ENCODE measurements around the gene GLRX5. TPM values are rescaled to one million over a fixed set of nuclear protein-coding genes. Genes with fewer than 3 reads are reported as not detected.

The GLRX5 gene
- total RNA-seq, 1 experiment from 2014 or later: 60.1 TPM

DNA sequence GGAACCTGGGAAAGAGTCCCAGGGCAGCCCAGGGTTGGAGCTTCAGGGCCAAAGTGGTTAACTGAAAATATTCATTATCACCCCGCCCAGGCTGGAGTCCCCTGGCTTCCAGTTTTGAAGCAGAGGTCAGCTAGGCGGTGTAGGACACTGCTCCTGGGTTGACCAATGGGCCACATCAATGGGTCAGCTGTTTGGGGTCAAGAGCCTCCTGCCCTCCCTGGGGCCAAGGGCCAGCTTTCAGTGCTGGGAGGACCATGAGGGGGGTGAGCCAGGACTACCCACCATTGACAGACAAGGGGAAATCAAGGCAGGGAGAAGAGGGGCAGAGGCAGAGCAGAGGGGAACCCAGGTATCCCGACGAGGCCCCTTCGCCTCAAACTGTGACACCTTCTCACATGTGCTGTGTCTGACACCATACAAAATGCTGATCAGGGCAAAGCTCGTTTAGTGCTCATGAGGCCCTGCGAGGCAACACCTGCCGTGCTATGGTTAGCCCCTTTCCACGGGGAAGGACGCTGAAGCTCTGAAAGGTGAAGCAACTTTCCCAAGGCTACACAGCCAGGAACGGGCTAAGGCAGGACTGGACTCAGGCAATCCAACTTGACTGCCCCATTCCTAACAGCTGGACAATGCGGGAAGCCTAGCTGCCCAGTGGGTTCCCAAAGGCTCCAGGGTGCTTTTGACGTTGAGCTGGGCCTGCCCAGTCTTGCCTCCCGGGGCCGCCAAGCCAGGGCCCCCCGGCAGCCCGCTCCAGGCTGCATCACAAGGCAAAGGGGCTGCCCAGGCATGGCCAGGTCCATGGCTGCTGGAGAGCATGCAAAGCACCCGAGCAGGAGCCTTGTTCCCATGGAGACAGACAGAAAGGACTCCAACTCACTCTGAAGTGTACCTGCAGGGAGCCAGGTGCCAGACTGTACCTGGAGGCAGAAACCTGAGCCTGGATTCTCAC, 20.4 kb upstream of the GLRX5 start:
- H3K9me3 ChIP-seq (ENCODE audit: control insufficient read depth in 1 of 2, insufficient read depth in 1 of 2, low read depth in 1 of 2, low read length in 2 of 2): no peaks in the 10 kb centered on the region
- H3K27ac ChIP-seq (ENCODE audit: low read depth, low read length): no peak overlapping the region
- ChIA-PET POLR2A (no interaction called here), CTCF (interaction anchor here (1.2 to 3.3 kb wide), 3 partner anchors 10 to 72 kb away, joined by 3 to 15 read pairs (median 3); no protein-coding TSS in a partner anchor), RAD21 (ENCODE audit: low non-redundant PET in 1 of 2, low total read pairs in 2 of 2, uncharacterized antibody in 2 of 2, unreplicated experiment in 2 of 2) (no interaction called here)
- no peaks in the 10 kb centered on the region for H3K27me3 ChIP-seq (ENCODE audit: insufficient read depth, low read length)
- TF ChIP-seq EZH2phosphoT487 (IDR thresholded peaks at IDR 0.05; ENCODE audit: borderline replicate concordance) (no peak), FOSL1 (IDR thresholded peaks at IDR 0.05; ENCODE audit: low read depth) (no peak)
- BruUV-seq (replicated peaks): no TSS peak
- H2AFZ ChIP-seq (ENCODE audit: low read depth, low read length, poor library complexity, severe bottlenecking): no peak overlapping the region
- no peak for DNase-seq (ENCODE audit: low read depth, low spot score)
- H3K79me2 ChIP-seq (ENCODE audit: insufficient read depth, low read length): no peaks in the 10 kb centered on the region
- intact Hi-C loops (cut with micrococcal nuclease): loop anchor here (5.0 kb wide), 1 partner anchor 247 kb away; no protein-coding TSS in a partner anchor
- no peak overlapping the region for H3K4me3 ChIP-seq (replicated peaks in 1 of 2; ENCODE audit: low read depth in 1 of 2, low read length in 2 of 2)
- no peak overlapping the region for H3K9ac ChIP-seq (ENCODE audit: low read length)
- ATAC-seq: no peak
- no peaks in the 10 kb centered on the region for H4K20me1 ChIP-seq (ENCODE audit: insufficient read depth)
- H3K4me2 ChIP-seq (ENCODE audit: low read length): no peak overlapping the region
- H3K36me3 ChIP-seq (ENCODE audit: control insufficient read depth in 1 of 2, insufficient read depth in 2 of 2, low read length in 2 of 2): no peaks in the 10 kb centered on the region
- H3K4me1 ChIP-seq (ENCODE audit: control insufficient read depth in 1 of 2, insufficient read depth in 2 of 2, low read length in 2 of 2): peaks cover 12 to 32% of the 10 kb centered on the region in 2 experiments
- H3K9me2 ChIP-seq (ENCODE audit: insufficient read depth): no peaks in the 10 kb centered on the region

- ChIA-PET RAD21 (ENCODE audit: low non-redundant PET in 1 of 2, low total read pairs in 2 of 2, uncharacterized antibody in 2 of 2, unreplicated experiment in 2 of 2) (no interaction called here), CTCF (interaction anchor here (1.1 to 3.3 kb wide), 3 partner anchors 12 to 72 kb away, joined by 3 to 15 read pairs (median 3); no protein-coding TSS in a partner anchor), POLR2A (no interaction called here)
- Histone ChIP-seq H3K9ac (ENCODE audit: low read length) (0 out of 2 replicates have a peak overlapping the region, but pooled peaks have one; percentile 55), H3K9me2 (ENCODE audit: insufficient read depth) (no peaks in the 10 kb centered on the region), H2AFZ (ENCODE audit: low read depth, low read length, poor library complexity, severe bottlenecking) (no peak overlapping the region), H3K36me3 (ENCODE audit: control insufficient read depth in 1 of 2, insufficient read depth in 2 of 2, low read length in 2 of 2) (no peaks in the 10 kb centered on the region), H3K27me3 (ENCODE audit: insufficient read depth, low read length) (no peaks in the 10 kb centered on the region), H3K4me3 (replicated peaks in 1 of 2; ENCODE audit: low read depth in 1 of 2, low read length in 2 of 2) (no peak overlapping the region), H3K4me2 (ENCODE audit: low read length) (peak overlapping the region; percentile 92), H3K79me2 (ENCODE audit: insufficient read depth, low read length) (no peaks in the 10 kb centered on the region), H3K9me3 (ENCODE audit: control insufficient read depth in 1 of 2, insufficient read depth in 1 of 2, low read depth in 1 of 2, low read length in 2 of 2) (no peaks in the 10 kb centered on the region), H4K20me1 (ENCODE audit: insufficient read depth) (no peaks in the 10 kb centered on the region), H3K27ac (ENCODE audit: low read depth, low read length) (no peak overlapping the region), H3K4me1 (ENCODE audit: control insufficient read depth in 1 of 2, insufficient read depth in 2 of 2, low read length in 2 of 2) (peaks cover 18 to 39% of the 10 kb centered on the region in 2 experiments)
- TF ChIP-seq POLR2AphosphoS5 (IDR thresholded peaks at IDR 0.05; ENCODE audit: low read depth, low read length): no peak
- TF ChIP-seq EZH2 (IDR thresholded peaks at IDR 0.05): no peak
- no peak for TF ChIP-seq ELF1 (IDR thresholded peaks at IDR 0.05; ENCODE audit: borderline replicate concordance, low read depth)
- TF ChIP-seq EZH2phosphoT487 (IDR thresholded peaks at IDR 0.05; ENCODE audit: borderline replicate concordance): no peak
- no peak for TF ChIP-seq ATF3 (IDR thresholded peaks at IDR 0.05)
- no peak for TF ChIP-seq ZFX (IDR thresholded peaks at IDR 0.05)
- TF ChIP-seq, protein P1, sequence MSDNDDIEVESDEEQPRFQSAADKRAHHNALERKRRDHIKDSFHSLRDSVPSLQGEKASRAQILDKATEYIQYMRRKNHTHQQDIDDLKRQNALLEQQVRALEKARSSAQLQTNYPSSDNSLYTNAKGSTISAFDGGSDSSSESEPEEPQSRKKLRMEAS (IDR thresholded peaks at IDR 0.05): no peak
- TF ChIP-seq CEBPB (IDR thresholded peaks at IDR 0.05; ENCODE audit: low read depth): no peak
- TF ChIP-seq FOSL1 (IDR thresholded peaks at IDR 0.05; ENCODE audit: low read depth): no peak
- DNase-seq (ENCODE audit: low read depth, low spot score) (no peak), ATAC-seq (no peak)
- intact Hi-C loops (cut with micrococcal nuclease): loop anchor here (5.0 kb wide), 1 partner anchor 248 kb away; no protein-coding TSS in a partner anchor
- no TSS peak for BruUV-seq (replicated peaks)
Measured at GRCh38 chr14:95515080-95515489, 19.8 kb upstream of the GLRX5 start.
